OCI-LY3 (cell line): ENCODE results near the gene WFDC13.

ENCODE experiments used
- EZH2phosphoT487 ChIP-seq: fragments of 200-600 bp; shearing (Covaris generic); IDR thresholded peaks from 2 replicates; pipeline ENCODE4 v1.6.1; 2018; ENCODE audit warnings: antibody characterized with exemption, mixed run types, low read depth
- TF ChIP-seq, protein P1 (sequence below): fragments of 200-600, 300-600 bp; sonication (generic); IDR thresholded peaks from 2 replicates; pipeline ENCODE4 v1.5.1; 2014; ENCODE audit warnings: antibody characterized with exemption, low read length, low read depth

DNA sequence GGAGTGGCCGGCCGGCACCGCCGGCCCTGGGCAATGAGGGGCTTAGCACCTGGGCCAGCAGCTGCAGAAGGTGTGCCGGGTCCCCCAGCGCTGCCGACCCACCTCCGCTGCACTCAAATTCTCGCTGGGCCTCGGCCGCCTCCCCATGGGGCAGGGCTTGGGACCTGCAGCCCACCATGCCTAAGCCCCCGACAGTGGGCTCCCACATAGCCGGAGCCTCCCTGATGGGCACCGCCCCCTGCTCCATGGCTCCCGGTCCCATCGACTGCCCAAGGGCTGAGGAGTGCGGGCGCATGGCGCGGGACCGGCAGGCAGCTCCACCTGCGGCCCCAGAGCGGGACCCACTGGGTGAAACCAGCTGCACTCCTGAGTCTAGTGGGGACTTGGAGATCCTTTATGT lies 34.1 kb downstream of the WFDC13 start:
- TF ChIP-seq, protein P1, sequence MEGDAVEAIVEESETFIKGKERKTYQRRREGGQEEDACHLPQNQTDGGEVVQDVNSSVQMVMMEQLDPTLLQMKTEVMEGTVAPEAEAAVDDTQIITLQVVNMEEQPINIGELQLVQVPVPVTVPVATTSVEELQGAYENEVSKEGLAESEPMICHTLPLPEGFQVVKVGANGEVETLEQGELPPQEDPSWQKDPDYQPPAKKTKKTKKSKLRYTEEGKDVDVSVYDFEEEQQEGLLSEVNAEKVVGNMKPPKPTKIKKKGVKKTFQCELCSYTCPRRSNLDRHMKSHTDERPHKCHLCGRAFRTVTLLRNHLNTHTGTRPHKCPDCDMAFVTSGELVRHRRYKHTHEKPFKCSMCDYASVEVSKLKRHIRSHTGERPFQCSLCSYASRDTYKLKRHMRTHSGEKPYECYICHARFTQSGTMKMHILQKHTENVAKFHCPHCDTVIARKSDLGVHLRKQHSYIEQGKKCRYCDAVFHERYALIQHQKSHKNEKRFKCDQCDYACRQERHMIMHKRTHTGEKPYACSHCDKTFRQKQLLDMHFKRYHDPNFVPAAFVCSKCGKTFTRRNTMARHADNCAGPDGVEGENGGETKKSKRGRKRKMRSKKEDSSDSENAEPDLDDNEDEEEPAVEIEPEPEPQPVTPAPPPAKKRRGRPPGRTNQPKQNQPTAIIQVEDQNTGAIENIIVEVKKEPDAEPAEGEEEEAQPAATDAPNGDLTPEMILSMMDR, result no peak
- TF ChIP-seq EZH2phosphoT487, result no peak
